ENCODE results near the gene ECI1. TPM values are rescaled to one million over a fixed set of nuclear protein-coding genes. Genes with fewer than 3 reads are reported as not detected.

ECI1 gene
- total RNA-seq, 2 experiments from 2014 or later, result 39.7 to 48.3 TPM

- intact Hi-C loops (cut with micrococcal nuclease), result no loop called here
- DNase-seq, result no peak
- no peaks in the 10 kb centered on the region for H3K4me1 Mint-ChIP-seq (ENCODE audit: low read depth)
- H3K27me3 Mint-ChIP-seq (ENCODE audit: low read depth), result no peaks in the 10 kb centered on the region
- H3K4me3 Mint-ChIP-seq, result no peak overlapping the region
- CTCF ChIA-PET, result no interaction called here
- H3K9me3 Mint-ChIP-seq, result no peaks in the 10 kb centered on the region
- no peaks in the 10 kb centered on the region for H3K36me3 Mint-ChIP-seq (ENCODE audit: low read depth)
- no peak overlapping the region for H3K27ac Mint-ChIP-seq
Observed at GRCh38 chr16:2286550-2286949, 35.2 kb upstream of the ECI1 start.

GRCh38 chr16:2285731-2286191, 34.4 kb upstream of the ECI1 start:
- no peaks in the 10 kb centered on the region for H3K9me3 Mint-ChIP-seq
- no peak overlapping the region for H3K4me3 Mint-ChIP-seq
- H3K4me1 Mint-ChIP-seq (ENCODE audit: low read depth), result no peaks in the 10 kb centered on the region
- no peaks in the 10 kb centered on the region for H3K27me3 Mint-ChIP-seq (ENCODE audit: low read depth)
- no peak overlapping the region for H3K27ac Mint-ChIP-seq
- CTCF ChIA-PET, result no interaction called here
- no peaks in the 10 kb centered on the region for H3K36me3 Mint-ChIP-seq (ENCODE audit: low read depth)
- intact Hi-C loops (cut with micrococcal nuclease), result no loop called here
- DNase-seq, result no peak

DNA sequence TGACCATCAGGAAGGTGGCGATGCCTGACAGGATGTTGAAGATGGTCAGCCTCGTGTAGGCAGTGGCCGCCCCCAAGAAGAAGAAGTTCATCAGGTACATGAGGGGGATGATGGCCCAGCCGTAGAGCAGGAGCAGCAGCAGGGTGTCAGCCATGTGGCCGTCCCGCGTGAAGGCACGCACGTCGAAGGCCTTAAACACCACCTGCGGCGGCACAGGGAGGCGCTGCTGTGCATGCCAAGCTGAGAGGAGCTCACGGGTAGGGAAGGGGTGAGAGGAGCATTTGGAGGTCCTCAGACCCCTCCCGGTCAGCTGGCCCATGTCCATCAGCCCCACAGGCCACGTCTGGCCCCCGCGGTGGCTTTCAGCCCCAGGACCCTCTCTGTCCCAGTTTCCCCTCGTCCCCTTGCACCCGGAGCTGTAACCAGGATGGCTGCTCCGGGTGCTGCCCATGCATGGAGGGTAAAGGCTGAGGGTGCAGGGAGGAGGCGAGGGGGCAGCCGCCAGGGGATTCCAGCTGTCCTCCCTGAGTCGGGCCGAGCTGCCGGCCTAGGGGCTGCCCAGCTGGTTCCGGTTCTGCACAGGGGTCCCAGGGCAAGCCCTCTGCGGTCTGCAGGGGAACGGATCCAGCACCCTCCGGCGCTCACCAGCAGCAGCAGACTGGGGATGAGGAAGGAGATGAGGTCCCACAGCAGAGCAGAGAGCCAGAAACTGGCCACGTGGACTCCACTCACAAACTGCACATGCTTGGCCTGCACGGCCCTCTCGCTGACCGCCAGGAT, 33.6 kb upstream of the ECI1 start:
- no peaks in the 10 kb centered on the region for H3K4me1 Mint-ChIP-seq (ENCODE audit: low read depth)
- CTCF ChIA-PET, result no interaction called here
- intact Hi-C loops (cut with micrococcal nuclease), result no loop called here
- no peaks in the 10 kb centered on the region for H3K36me3 Mint-ChIP-seq (ENCODE audit: low read depth)
- H3K27me3 Mint-ChIP-seq (ENCODE audit: low read depth), result no peaks in the 10 kb centered on the region
- no peak for DNase-seq
- H3K27ac Mint-ChIP-seq, result no peak overlapping the region
- no peaks in the 10 kb centered on the region for H3K9me3 Mint-ChIP-seq
- no peak overlapping the region for H3K4me3 Mint-ChIP-seq

DNA sequence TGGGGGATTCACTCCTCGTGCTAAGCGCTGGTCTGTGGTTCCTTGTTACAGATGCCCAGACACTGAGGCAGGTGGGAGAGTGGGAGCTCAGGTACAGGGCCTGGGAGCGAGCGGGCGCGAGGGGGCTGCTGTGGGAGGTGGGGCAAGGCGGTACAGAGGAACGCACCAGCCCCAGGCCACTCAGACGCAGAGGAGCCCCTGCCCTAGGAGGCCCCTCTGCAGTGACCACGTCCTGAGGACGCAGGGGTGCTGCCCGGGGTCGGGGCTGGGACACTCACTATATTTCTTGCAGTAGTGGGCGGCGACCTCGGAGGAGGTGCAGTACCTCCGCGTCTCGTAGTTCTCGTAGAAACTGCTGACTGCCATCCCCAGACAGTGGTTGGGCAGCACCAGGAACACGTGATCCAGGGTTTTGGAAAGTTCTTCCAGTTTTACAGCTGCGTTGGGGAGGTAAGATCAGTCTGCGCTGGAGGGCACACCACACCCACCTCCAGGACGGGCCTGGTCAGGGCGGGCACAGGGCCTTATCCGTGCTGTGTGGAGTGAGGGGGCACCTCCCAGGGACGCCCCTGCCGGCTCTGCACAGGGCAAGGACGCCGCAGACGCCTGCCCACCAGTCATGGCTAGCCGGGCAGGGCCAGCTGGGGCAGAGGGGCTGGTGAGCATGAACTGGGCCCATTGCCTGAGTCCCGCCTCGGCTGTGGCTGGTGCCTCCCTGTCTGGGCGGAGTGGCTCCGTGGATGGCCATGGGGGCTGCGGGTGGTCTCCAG, 32.8 kb upstream of the ECI1 start:
- intact Hi-C loops (cut with micrococcal nuclease), result no loop called here
- DNase-seq, result no peak
- Mint-ChIP-seq H3K4me3 (no peak overlapping the region), H3K36me3 (ENCODE audit: low read depth) (no peaks in the 10 kb centered on the region), H3K27me3 (ENCODE audit: low read depth) (no peaks in the 10 kb centered on the region), H3K9me3 (no peaks in the 10 kb centered on the region), H3K4me1 (ENCODE audit: low read depth) (no peaks in the 10 kb centered on the region), H3K27ac (no peak overlapping the region)
- CTCF ChIA-PET, result no interaction called here

DNA sequence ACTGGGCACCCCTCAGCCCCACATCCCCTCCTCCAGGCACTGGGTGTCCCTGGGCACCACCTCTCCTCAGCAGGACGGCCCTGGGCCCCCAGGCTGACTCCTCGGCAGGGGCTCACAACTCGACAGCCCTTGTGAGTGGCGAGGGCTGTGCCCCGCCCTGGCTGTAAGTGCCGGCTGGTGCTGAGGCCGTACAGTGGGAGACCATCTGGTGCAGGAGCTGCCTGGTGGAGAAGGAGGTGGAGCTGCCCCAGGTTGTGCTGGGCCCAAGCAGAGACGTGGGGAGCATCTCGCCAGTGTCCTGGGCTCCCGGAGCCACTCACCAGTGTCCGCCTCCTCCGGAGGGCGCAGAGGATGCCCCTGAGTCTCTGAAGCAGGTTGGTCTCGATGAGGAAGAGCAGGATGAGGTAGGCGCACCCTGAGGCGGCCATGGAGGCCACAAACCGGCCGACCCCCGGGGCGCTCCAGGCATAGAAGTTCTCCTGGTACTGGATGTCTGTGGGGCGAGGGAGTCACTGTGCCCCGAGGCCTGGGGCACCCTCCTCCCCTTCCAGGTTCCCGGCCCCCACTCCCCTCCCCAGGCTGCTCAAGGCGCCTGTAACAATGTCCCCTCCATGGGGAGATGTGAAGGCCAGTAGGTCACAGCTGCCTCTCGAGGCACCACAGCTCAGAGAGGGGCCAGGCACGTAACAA, 31.6 kb upstream of the ECI1 start:
- no peaks in the 10 kb centered on the region for H3K36me3 Mint-ChIP-seq (ENCODE audit: low read depth)
- no peak for DNase-seq
- intact Hi-C loops (cut with micrococcal nuclease), result no loop called here
- no peaks in the 10 kb centered on the region for H3K27me3 Mint-ChIP-seq (ENCODE audit: low read depth)
- H3K27ac Mint-ChIP-seq, result no peak overlapping the region
- H3K9me3 Mint-ChIP-seq, result no peaks in the 10 kb centered on the region
- CTCF ChIA-PET, result no interaction called here
- H3K4me1 Mint-ChIP-seq (ENCODE audit: low read depth), result no peaks in the 10 kb centered on the region
- H3K4me3 Mint-ChIP-seq, result no peak overlapping the region

DNA sequence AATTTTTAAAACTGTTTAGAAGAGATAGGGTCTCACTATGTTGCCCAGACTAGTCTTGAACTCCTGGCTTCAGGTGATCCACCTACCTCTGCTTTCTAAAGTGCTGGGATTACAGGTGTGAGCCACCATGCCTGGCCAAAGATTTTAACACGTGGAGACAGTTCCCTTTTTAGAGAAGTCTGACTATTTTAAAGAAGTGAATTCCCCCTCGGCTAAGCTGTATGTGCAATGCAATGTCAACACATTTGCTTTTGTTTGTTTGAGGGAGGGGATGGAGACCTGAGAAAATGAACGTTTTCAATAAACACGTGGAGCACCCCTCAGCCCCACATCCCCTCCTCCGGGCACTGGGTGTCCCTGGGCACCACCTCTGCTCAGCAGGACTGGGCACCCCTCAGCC, 30.9 kb upstream of the ECI1 start:
- H3K4me1 Mint-ChIP-seq (ENCODE audit: low read depth), result no peaks in the 10 kb centered on the region
- H3K9me3 Mint-ChIP-seq, result no peaks in the 10 kb centered on the region
- no peak for DNase-seq
- CTCF ChIA-PET, result no interaction called here
- H3K4me3 Mint-ChIP-seq, result no peak overlapping the region
- no peaks in the 10 kb centered on the region for H3K27me3 Mint-ChIP-seq (ENCODE audit: low read depth)
- no peak overlapping the region for H3K27ac Mint-ChIP-seq
- intact Hi-C loops (cut with micrococcal nuclease), result no loop called here
- H3K36me3 Mint-ChIP-seq (ENCODE audit: low read depth), result no peaks in the 10 kb centered on the region

GRCh38 chr16:2280981-2281542, 29.7 kb upstream of the ECI1 start:
- CTCF ChIA-PET, result interaction anchor here (0.7 kb wide), 1 partner anchor 76 kb away, joined by 4 read pairs; the partner anchor contains the start of gene MLST8
- Mint-ChIP-seq H3K4me1 (ENCODE audit: low read depth) (no peaks in the 10 kb centered on the region), H3K27ac (no peak overlapping the region), H3K36me3 (ENCODE audit: low read depth) (no peaks in the 10 kb centered on the region), H3K4me3 (no peak overlapping the region), H3K27me3 (ENCODE audit: low read depth) (no peaks in the 10 kb centered on the region), H3K9me3 (no peaks in the 10 kb centered on the region)
- intact Hi-C loops (cut with micrococcal nuclease), result no loop called here
- DNase-seq, result no peak

- Mint-ChIP-seq H3K27ac (no peak overlapping the region), H3K4me3 (no peak overlapping the region), H3K36me3 (ENCODE audit: low read depth) (no peaks in the 10 kb centered on the region), H3K27me3 (ENCODE audit: low read depth) (no peaks in the 10 kb centered on the region), H3K4me1 (ENCODE audit: low read depth) (no peaks in the 10 kb centered on the region), H3K9me3 (no peaks in the 10 kb centered on the region)
- intact Hi-C loops (cut with micrococcal nuclease), result no loop called here
- CTCF ChIA-PET, result no interaction called here
- no peak for DNase-seq
Observed at GRCh38 chr16:2280461-2280860, 29.1 kb upstream of the ECI1 start.

DNA sequence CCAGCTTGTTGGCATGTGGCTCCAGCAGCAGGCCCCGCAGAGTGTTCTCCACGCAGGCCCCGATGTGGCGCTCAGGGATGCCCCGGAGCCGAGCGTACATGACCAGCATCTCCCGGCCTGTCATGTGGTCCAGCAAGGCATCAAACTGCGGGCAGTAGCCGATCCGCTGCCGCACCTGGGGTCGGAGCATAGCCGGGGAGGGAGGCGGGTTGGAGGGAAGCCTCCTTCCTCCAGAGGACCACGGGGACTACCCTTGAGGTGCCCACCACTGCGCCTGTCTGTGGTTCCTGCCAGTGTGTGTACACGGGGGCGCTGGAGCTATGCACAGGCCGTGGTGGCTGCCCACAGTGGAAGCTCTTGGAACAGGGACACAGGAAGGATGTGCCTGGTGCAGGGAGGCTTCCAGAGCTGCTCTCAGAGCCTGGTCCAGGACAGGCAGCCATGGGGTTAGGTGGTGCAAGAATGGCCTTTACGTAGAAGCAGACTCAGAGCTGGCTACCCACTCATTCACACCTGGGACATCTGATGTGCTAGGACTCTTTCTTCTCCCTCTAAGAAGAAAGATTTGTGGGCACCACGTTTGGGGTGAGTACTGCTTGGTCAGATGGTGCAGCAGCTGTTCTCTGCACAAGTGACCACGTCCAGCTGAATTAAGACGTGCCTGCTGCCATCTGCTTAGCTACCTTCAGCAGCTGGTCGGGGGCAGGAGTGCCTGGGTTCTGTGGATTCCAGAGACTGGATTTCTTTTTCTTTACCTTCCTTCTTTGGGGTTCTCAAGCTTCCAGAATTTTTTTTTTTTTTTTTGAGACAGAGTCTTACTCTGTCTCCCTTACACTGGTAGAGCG, 27.8 kb upstream of the ECI1 start:
- intact Hi-C loops (cut with micrococcal nuclease), result no loop called here
- Mint-ChIP-seq H3K4me1 (ENCODE audit: low read depth) (no peaks in the 10 kb centered on the region), H3K36me3 (ENCODE audit: low read depth) (no peaks in the 10 kb centered on the region), H3K27ac (no peak overlapping the region), H3K9me3 (no peaks in the 10 kb centered on the region), H3K4me3 (no peak overlapping the region), H3K27me3 (ENCODE audit: low read depth) (no peaks in the 10 kb centered on the region)
- CTCF ChIA-PET, result no interaction called here
- DNase-seq, result no peak

- H3K4me1 Mint-ChIP-seq (ENCODE audit: low read depth), result no peaks in the 10 kb centered on the region
- peaks cover 2% of the 10 kb centered on the region for H3K36me3 Mint-ChIP-seq (ENCODE audit: low read depth)
- no peaks in the 10 kb centered on the region for H3K27me3 Mint-ChIP-seq (ENCODE audit: low read depth)
- CTCF ChIA-PET, result no interaction called here
- no peak for DNase-seq
- H3K9me3 Mint-ChIP-seq, result no peaks in the 10 kb centered on the region
- no peak overlapping the region for H3K4me3 Mint-ChIP-seq
- no peak overlapping the region for H3K27ac Mint-ChIP-seq
- intact Hi-C loops (cut with micrococcal nuclease), result no loop called here
Observed at GRCh38 chr16:2278272-2278608, 26.9 kb upstream of the ECI1 start.

DNA sequence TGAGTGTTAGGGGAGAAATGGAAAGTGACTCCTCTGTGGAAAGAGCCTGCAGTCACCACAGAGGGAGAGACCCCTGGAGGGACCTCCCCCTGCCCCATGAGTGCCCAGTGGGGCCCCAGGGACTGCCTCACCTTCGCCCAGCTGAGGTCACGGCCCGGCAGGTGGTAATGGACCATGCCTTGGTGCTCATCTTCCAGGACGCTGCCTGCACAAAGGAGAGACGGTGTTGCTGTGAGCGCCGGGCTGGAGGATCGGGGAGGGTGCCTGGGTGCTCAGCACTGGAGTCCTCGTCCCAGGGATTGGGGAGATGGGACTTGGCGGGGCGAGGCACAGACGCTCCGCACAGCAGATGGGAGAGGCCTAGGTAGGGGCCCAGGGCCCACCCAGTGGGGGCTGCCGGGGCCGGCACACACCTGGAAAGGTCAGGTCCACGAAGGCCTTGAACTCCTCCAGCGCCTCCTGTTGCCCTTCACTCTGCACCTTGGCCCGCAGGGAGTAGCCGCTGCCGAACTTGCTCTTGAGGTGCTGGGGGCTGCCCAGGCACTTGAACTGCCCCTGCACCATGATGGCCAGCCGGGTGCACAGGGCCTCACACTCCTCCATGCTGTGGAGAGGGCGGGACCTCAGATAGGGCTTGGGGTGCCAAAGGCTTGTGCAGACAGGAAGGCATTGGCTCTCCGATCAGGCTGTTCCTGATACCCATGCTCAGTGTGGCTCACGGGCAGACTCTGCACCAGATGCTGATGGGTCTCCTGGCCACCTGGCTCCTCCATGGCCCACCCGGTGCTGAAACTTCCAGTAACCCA, 26.3 kb upstream of the ECI1 start:
- no peaks in the 10 kb centered on the region for H3K27me3 Mint-ChIP-seq (ENCODE audit: low read depth)
- intact Hi-C loops (cut with micrococcal nuclease), result no loop called here
- H3K36me3 Mint-ChIP-seq (ENCODE audit: low read depth), result peaks cover 2% of the 10 kb centered on the region
- H3K4me3 Mint-ChIP-seq, result no peak overlapping the region
- H3K9me3 Mint-ChIP-seq, result no peaks in the 10 kb centered on the region
- CTCF ChIA-PET, result no interaction called here
- no peak for DNase-seq
- no peaks in the 10 kb centered on the region for H3K4me1 Mint-ChIP-seq (ENCODE audit: low read depth)
- no peak overlapping the region for H3K27ac Mint-ChIP-seq
